GM11168 (cell line): ENCODE data around the gene VSTM1.

Source experiments
- in situ Hi-C: fragments of 300-500 bp; cut with MboI; formaldehyde crosslinking; loops from one replicate; pipeline ENCODE4 v1.12.0; 2022; ENCODE audit warnings: low sequenced_read_pairs; ENCODE audit not compliant: unreplicated experiment

VSTM1 gene

GRCh38 chr19:54014920-54015560, 48.7 kb downstream of the VSTM1 start:
- in situ Hi-C loops, result no loop called here

- in situ Hi-C loops, result no loop called here
These were observed 49.8 kb downstream of the VSTM1 start for GRCh38 chr19:54013866-54014265.

- in situ Hi-C loops, result no loop called here
These were observed 52.0 kb downstream of the VSTM1 start for GRCh38 chr19:54011507-54012211.

- in situ Hi-C loops, result no loop called here
These were observed 53.2 kb downstream of the VSTM1 start for GRCh38 chr19:54010474-54010873.

- in situ Hi-C loops, result no loop called here
These were observed 54.3 kb downstream of the VSTM1 start for GRCh38 chr19:54009440-54009839.

GRCh38 chr19:54002495-54003315, 61.0 kb downstream of the VSTM1 start:
- in situ Hi-C loops, result no loop called here

- in situ Hi-C loops, result no loop called here
These were observed 62.2 kb downstream of the VSTM1 start for GRCh38 chr19:54001496-54001895.

GRCh38 chr19:53999694-54000093, 64.0 kb downstream of the VSTM1 start:
- in situ Hi-C loops, result no loop called here

GRCh38 chr19:53998223-53998622, 65.5 kb downstream of the VSTM1 start:
- in situ Hi-C loops, result no loop called here

- in situ Hi-C loops, result no loop called here
These were observed 68.9 kb downstream of the VSTM1 start for GRCh38 chr19:53994811-53995210.

GRCh38 chr19:53993448-53993847, 70.2 kb downstream of the VSTM1 start:
- in situ Hi-C loops, result no loop called here

- in situ Hi-C loops, result no loop called here
These were observed 70.9 kb downstream of the VSTM1 start for GRCh38 chr19:53992815-53993214.

GRCh38 chr19:53992211-53992610, 71.5 kb downstream of the VSTM1 start:
- in situ Hi-C loops, result no loop called here

- in situ Hi-C loops, result no loop called here
These were observed 72.2 kb downstream of the VSTM1 start, which contains the start of gene CACNG6 for GRCh38 chr19:53991224-53992113. Gene CACNG6, plus strand, starts transcription at chr19:53991637. Its CDS starts 1,241 bp downstream, at chr19:53992878.
